Spleen (tissue), 7 donors: ENCODE data around the gene DHRS1.
A peak's percentile ranks its signal among the peaks of the same experiment; 100 is the strongest.

ENCODE experiments used
- CTCF ChIP-seq, 11 experiments: fragments of 200-600 bp in 7 of 11; fragments of 450-650 bp in 4 of 11; sonication (generic) in 4 of 11; IDR thresholded peaks in 8 of 11; conservative IDR thresholded peaks in 3 of 11; 1 replicate in 7 of 11; 2 replicates in 4 of 11; pipeline versions ENCODE4 v1.4.0 to v1.8.0; 2016 to 2021; ENCODE audit warnings: antibody characterized with exemption in 11 of 11, inconsistent platforms in 4 of 11, mild to moderate bottlenecking in 1 of 11
- POLR2A ChIP-seq, 3 donors: fragments of 450-650 bp; IDR thresholded peaks; one replicate each; pipeline ENCODE4 v1.5.1; 2017; ENCODE audit warnings: antibody characterized with exemption in 3 of 3, mild to moderate bottlenecking in 1 of 3
- POLR2AphosphoS5 ChIP-seq, 3 donors: sonication (generic); formaldehyde crosslinking; IDR thresholded peaks; one replicate each; pipeline ENCODE4 v1.5.1; 2017; ENCODE audit warnings: antibody characterized with exemption in 3 of 3
- donor health status: DM: no; HTN: no; CAD: no; lungs with moderate emphysema.
- donor health status: DM: no; HTN: no; CAD: no.
- donor health status: DM: no; HTN: no; CAD: no.

- TF ChIP-seq CTCF (IDR thresholded peaks at IDR 0.05 in 8 of 11, conservative IDR thresholded peaks at IDR 0.05 in 3 of 11) (no peak), POLR2A (IDR thresholded peaks at IDR 0.05) (no peak), POLR2AphosphoS5 (IDR thresholded peaks at IDR 0.05) (peak in 1 of 3 donors; percentile 35)
These were observed 4.4 kb upstream of the DHRS1 start for GRCh38 chr14:24304019-24304387.
